Activated naive CD8-positive, alpha-beta T cell treated with anti-CD3 and anti-CD28 coated beads, Interleukin-2, amount 50 U/mL, for 24 hours (primary cell): ENCODE results near the gene NECAB3.

Source experiments
- ATAC-seq: fragments of 150-1000 bp; cut with Tn5 transposase; one replicate; pipeline ENCODE4 v1.10.0; 2021
- DNase-seq: peaks from one replicate; pipeline ENCODE4 v3.0.0; 2021
- H3K27ac Mint-ChIP-seq: one replicate; pipeline ENCODE4 v1.8.0; 2021; ENCODE audit warnings: mild to moderate bottlenecking, mixed read lengths
- H3K27me3 Mint-ChIP-seq: one replicate; pipeline ENCODE4 v1.8.0; 2021; ENCODE audit warnings: mixed read lengths
- H3K36me3 Mint-ChIP-seq: one replicate; pipeline ENCODE4 v1.8.0; 2021; ENCODE audit warnings: low read depth, mixed read lengths
- H3K4me1 Mint-ChIP-seq: one replicate; pipeline ENCODE4 v1.8.0; 2021; ENCODE audit warnings: mixed read lengths
- H3K4me3 Mint-ChIP-seq: one replicate; pipeline ENCODE4 v1.8.0; 2021; ENCODE audit warnings: mild to moderate bottlenecking, moderate library complexity, mixed read lengths
- H3K9me3 Mint-ChIP-seq: one replicate; pipeline ENCODE4 v1.8.0; 2021; ENCODE audit warnings: mixed read lengths

Gene NECAB3

DNA sequence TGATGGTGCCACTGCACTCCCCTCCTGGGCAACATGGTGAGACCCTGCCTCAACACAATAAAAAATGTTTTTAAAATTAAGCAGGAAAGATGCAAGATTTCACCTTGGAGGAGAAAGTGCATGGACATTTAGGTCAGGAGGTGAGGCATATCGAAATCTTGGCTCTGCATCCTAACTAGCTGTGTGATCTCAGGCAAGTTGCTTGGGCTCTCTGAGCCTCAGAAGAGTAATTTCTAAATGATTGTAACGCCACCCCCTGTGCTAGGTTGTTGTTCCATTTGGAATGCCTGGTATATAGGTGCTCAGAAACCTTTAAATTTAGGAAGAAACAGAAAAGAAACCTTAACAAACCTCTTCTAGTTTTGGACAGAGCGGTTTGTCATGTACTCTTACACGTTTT is 48.0 kb downstream of the NECAB3 start:
- DNase-seq, result no peak
- Mint-ChIP-seq H3K36me3 (peaks cover 38% of the 10 kb centered on the region), H3K9me3 (no peaks in the 10 kb centered on the region), H3K4me1 (peaks cover 11% of the 10 kb centered on the region), H3K27me3 (no peaks in the 10 kb centered on the region), H3K4me3 (no peak overlapping the region), H3K27ac (no peak overlapping the region)
- no peak for ATAC-seq

DNA sequence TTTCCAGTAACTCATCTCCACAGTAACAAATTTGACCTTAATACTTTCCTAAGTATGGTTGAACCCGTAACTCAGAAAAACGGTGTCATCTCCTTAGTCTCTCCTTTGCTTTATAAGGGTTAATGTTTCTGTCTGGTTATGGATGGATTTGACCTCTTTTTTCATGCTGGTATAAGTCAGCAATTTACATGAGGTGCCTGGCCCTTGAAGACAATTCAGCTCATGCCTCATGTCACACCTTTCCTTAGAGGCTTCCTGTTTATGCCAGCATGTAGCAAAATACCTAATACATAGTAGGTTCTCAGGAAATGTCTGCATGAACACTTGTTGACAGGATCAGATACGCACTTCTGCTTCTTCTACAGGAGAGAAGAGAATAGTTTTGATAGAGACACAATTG is 49.8 kb downstream of the NECAB3 start:
- no peak overlapping the region for H3K4me3 Mint-ChIP-seq
- DNase-seq (no peak), ATAC-seq (peak; percentile 68)

GRCh38 chr20:33622705-33623365 is 51.4 kb downstream of the NECAB3 start:
- Mint-ChIP-seq H3K9me3 (no peaks in the 10 kb centered on the region), H3K4me1 (peaks cover 11% of the 10 kb centered on the region), H3K36me3 (peaks cover 16% of the 10 kb centered on the region), H3K27me3 (no peaks in the 10 kb centered on the region), H3K27ac (no peak overlapping the region), H3K4me3 (no peak overlapping the region)
- no peak for DNase-seq
- no peak for ATAC-seq

More for the DNA sequence above, 49.8 kb downstream of the NECAB3 start:
- Mint-ChIP-seq H3K4me1 (peaks cover 11% of the 10 kb centered on the region), H3K27ac (peak overlapping the region; percentile 44), H3K36me3 (peaks cover 30% of the 10 kb centered on the region), H3K27me3 (no peaks in the 10 kb centered on the region), H3K9me3 (no peaks in the 10 kb centered on the region)

DNA sequence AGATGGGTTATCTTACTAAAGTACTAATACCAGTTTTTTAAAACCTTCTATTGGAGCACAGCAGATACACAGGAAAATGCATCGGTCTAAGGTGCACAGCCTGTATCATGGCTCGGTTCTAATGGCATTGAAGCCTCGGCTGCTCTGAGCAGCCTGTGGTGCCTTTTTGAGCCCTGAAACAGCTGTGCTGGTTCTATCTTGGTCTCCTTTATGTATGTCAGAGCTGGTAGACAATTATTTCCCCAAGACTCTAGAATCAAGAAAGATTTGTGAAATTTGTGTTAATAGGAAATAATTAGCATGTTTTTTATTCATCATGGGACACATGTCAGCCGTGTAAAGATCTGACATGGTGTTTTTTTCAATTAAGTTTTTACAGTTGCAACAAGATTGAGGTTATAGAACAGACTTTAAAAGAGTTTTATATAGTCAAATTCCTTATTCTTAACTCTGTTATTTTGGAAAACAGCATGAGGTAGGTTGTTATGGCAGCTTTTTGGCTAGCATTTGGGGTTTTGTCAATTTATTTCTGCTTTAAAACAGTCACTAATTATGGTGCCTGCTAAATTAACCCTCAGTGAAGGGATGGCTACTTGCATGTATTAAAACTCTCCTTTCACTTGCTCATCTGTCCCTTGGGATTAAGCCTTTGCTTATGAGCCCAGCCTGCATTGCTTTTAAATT is 52.4 kb downstream of the NECAB3 start:
- peaks cover 11% of the 10 kb centered on the region for H3K4me1 Mint-ChIP-seq
- peaks cover 16% of the 10 kb centered on the region for H3K36me3 Mint-ChIP-seq
- DNase-seq, result no peak
- H3K9me3 Mint-ChIP-seq, result no peaks in the 10 kb centered on the region
- no peak overlapping the region for H3K27ac Mint-ChIP-seq
- ATAC-seq, result no peak
- H3K4me3 Mint-ChIP-seq, result no peak overlapping the region
- no peaks in the 10 kb centered on the region for H3K27me3 Mint-ChIP-seq

DNA sequence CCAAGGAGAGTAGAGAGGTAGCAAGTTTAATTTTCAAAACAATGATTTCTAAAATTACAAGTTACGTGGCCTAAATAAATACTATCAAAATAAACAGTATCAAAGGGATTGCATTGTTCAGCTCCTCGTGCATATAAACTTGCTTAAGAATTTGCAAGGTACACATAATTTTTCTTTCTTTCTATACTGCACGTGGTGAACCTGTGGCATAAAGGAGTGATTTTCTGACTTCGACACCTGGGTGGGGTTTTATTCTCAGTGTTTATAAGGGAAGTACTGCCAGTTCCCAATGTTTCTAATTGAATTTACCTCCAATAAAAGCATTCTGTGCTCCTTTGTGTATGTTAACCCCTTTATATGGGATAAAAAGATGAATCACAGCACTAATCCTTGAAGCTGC is 62.2 kb downstream of the NECAB3 start:
- Mint-ChIP-seq H3K36me3 (peaks cover 13% of the 10 kb centered on the region), H3K27ac (no peak overlapping the region), H3K4me1 (peaks cover 4% of the 10 kb centered on the region), H3K9me3 (no peaks in the 10 kb centered on the region), H3K4me3 (no peak overlapping the region), H3K27me3 (no peaks in the 10 kb centered on the region)
- no peak for DNase-seq
- ATAC-seq, result no peak

- no peak for ATAC-seq
Observed at GRCh38 chr20:33611106-33611505, 63.1 kb downstream of the NECAB3 start.

DNA sequence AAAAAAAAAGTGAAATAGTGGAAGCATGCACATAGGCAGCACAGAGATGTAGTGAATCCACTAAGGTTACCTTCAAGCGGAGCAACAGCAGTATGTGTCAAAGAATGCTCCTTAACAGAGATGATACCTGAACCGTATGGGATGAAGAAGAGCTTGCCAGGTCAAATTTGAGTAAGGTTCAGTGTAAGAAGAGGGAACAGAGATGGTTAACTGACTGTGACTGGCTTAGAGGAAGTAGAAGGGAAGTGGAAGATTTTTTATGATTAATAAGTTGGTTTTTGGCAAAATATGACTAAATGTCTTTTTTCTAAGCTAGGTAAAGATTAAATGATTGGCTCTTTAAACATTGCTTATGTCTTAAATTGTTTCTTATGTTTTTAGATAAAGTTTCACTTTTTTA is 64.7 kb downstream of the NECAB3 start:
- ATAC-seq (no peak), DNase-seq (no peak)
- peaks cover 10% of the 10 kb centered on the region for H3K36me3 Mint-ChIP-seq
- H3K27me3 Mint-ChIP-seq, result no peaks in the 10 kb centered on the region
- no peak overlapping the region for H3K27ac Mint-ChIP-seq
- H3K4me3 Mint-ChIP-seq, result no peak overlapping the region
- peaks cover 5% of the 10 kb centered on the region for H3K4me1 Mint-ChIP-seq
- H3K9me3 Mint-ChIP-seq, result no peaks in the 10 kb centered on the region

More at GRCh38 chr20:33611106-33611505, 63.1 kb downstream of the NECAB3 start:
- peaks cover 5% of the 10 kb centered on the region for H3K4me1 Mint-ChIP-seq
- no peak overlapping the region for H3K4me3 Mint-ChIP-seq
- H3K27me3 Mint-ChIP-seq, result no peaks in the 10 kb centered on the region
- peaks cover 11% of the 10 kb centered on the region for H3K36me3 Mint-ChIP-seq
- no peak overlapping the region for H3K27ac Mint-ChIP-seq
- no peak for DNase-seq
- no peaks in the 10 kb centered on the region for H3K9me3 Mint-ChIP-seq
